WTC11 (cell line): ENCODE results near the gene SLC5A5. TPM values are rescaled to one million over a fixed set of nuclear protein-coding genes. Genes with fewer than 3 reads are reported as not detected.

Source experiments
- ATAC-seq: fragments of 200-7000 bp; cut with Tn5 transposase; 2 replicates; pipeline ENCODE4 v1.10.0; 2021; ENCODE audit warnings: mild to moderate bottlenecking, moderate library complexity
- CTCF ChIA-PET: fragments of 300-600 bp; sonication (Branson Sonifier 250); formaldehyde crosslinking; loops from one replicate; lab custom pipeline; 2021; ENCODE audit warnings: antibody characterized with exemption; lab: Charles Lee
- POLR2A ChIA-PET: fragments of 350-600 bp; sonication (Branson Sonifier 250); formaldehyde crosslinking; loops from one replicate; lab custom pipeline; 2021; ENCODE audit warnings: antibody characterized with exemption; lab: Charles Lee
- DNase-seq: peaks from one replicate; pipeline ENCODE4 v3.0.0; 2021; ENCODE audit warnings: low spot score
- H3K27ac Mint-ChIP-seq: 2 replicates; pipeline ENCODE4 v1.8.0; 2021; ENCODE audit warnings: mixed read lengths
- H3K27me3 Mint-ChIP-seq: 2 replicates; pipeline ENCODE4 v1.8.0; 2021; ENCODE audit warnings: low read depth, mild to moderate bottlenecking, moderate library complexity, mixed read lengths
- H3K36me3 Mint-ChIP-seq: 2 replicates; pipeline ENCODE4 v1.8.0; 2021; ENCODE audit warnings: mixed read lengths
- H3K4me1 Mint-ChIP-seq: 2 replicates; pipeline ENCODE4 v1.8.0; 2022; ENCODE audit warnings: mixed read lengths
- H3K4me3 Mint-ChIP-seq: 2 replicates; pipeline ENCODE4 v1.8.0; 2021; ENCODE audit warnings: mild to moderate bottlenecking, moderate library complexity, mixed read lengths
- H3K9me3 Mint-ChIP-seq: 2 replicates; pipeline ENCODE4 v1.8.0; 2021; ENCODE audit warnings: mixed read lengths
- FOXJ3 ChIP-seq: sonication (generic); formaldehyde crosslinking; IDR thresholded peaks from 2 replicates; pipeline ENCODE4 v1.9.0; 2021; ENCODE audit warnings: missing genetic modification reagents, mild to moderate bottlenecking, borderline replicate concordance
- KAT7 ChIP-seq: sonication (generic); formaldehyde crosslinking; IDR thresholded peaks from 2 replicates; pipeline ENCODE4 v1.8.1; 2023; ENCODE audit warnings: missing genetic modification reagents, mild to moderate bottlenecking, borderline replicate concordance
- OVOL2 ChIP-seq: fragments of 250-450 bp; sonication (Bioruptor Pico); IDR thresholded peaks from 2 replicates; pipeline ENCODE4 v1.9.0; 2021; ENCODE audit warnings: mild to moderate bottlenecking, borderline replicate concordance
- TEAD1 ChIP-seq: sonication (generic); formaldehyde crosslinking; IDR thresholded peaks from 2 replicates; pipeline ENCODE4 v1.8.0; 2022; ENCODE audit warnings: mild to moderate bottlenecking, missing genetic modification reagents
- TEAD4 ChIP-seq: sonication (generic); formaldehyde crosslinking; IDR thresholded peaks from 2 replicates; pipeline ENCODE4 v1.8.0; 2022; ENCODE audit warnings: mild to moderate bottlenecking, missing genetic modification reagents
- ZNF121 ChIP-seq: sonication (generic); formaldehyde crosslinking; IDR thresholded peaks from 2 replicates; pipeline ENCODE4 v1.8.0; 2023; ENCODE audit warnings: missing genetic modification reagents
- ZNF219 ChIP-seq: sonication (generic); formaldehyde crosslinking; IDR thresholded peaks from 2 replicates; pipeline ENCODE4 v1.8.0; 2023; ENCODE audit warnings: missing genetic modification reagents, mild to moderate bottlenecking, borderline replicate concordance
- ZNF263 ChIP-seq: sonication (generic); formaldehyde crosslinking; IDR thresholded peaks from 2 replicates; pipeline ENCODE4 v1.8.1; 2022; ENCODE audit warnings: low read depth, mild to moderate bottlenecking, moderate library complexity, missing genetic modification reagents
- ZNF317 ChIP-seq: sonication (generic); formaldehyde crosslinking; IDR thresholded peaks from 2 replicates; pipeline ENCODE4 v1.8.1; 2023; ENCODE audit warnings: low read depth, mild to moderate bottlenecking, moderate library complexity, missing genetic modification reagents, borderline replicate concordance
- total RNA-seq: library from RNA; stranded (reverse); gene quantifications from 3 replicates; pipeline ENCODE4 v1.2.3, GENCODE V29; 2021
- TF ChIP-seq, protein P1 (sequence below): sonication (generic); formaldehyde crosslinking; IDR thresholded peaks from 2 replicates; pipeline ENCODE4 v1.8.0; 2022; ENCODE audit warnings: missing genetic modification reagents
- TF ChIP-seq, protein P2 (sequence below): sonication (generic); formaldehyde crosslinking; IDR thresholded peaks from 2 replicates; pipeline ENCODE4 v1.8.0; 2023; ENCODE audit warnings: missing genetic modification reagents, mild to moderate bottlenecking, borderline replicate concordance
- TF ChIP-seq, protein P3 (sequence below): fragments of 250-450 bp; sonication (Bioruptor Pico); IDR thresholded peaks from 2 replicates; pipeline ENCODE4 v1.9.0; 2021; ENCODE audit warnings: mild to moderate bottlenecking
- TF ChIP-seq, protein P4 (sequence below): fragments of 250-450 bp; sonication (Bioruptor Pico); IDR thresholded peaks from 2 replicates; pipeline ENCODE4 v1.9.0; 2021; ENCODE audit warnings: moderate library complexity, mild to moderate bottlenecking, inconsistent platforms, borderline replicate concordance

SLC5A5 gene
- total RNA-seq, 1 experiment from 2014 or later = 2.5 TPM

DNA sequence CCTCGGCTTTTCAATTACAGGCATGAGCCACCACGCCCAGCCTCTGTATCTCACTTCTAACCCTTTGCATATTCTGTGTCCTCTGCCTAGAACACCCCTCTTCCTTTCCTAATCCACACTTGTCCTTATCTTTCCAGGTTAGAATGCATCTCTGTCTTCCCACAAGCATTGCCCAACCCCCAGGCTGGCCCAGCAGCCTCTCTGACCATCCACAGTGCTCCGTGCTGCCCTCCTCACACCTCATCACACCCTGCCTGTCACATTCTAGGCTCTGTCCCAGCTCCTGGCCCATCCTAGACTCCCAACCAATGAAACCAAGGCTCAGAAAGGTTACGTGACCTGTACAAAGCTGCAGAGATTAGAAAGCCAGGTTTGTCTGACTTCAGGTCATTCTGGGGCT is 35.2 kb upstream of the SLC5A5 start:
- DNase-seq = no peak
- TF ChIP-seq, protein P1, sequence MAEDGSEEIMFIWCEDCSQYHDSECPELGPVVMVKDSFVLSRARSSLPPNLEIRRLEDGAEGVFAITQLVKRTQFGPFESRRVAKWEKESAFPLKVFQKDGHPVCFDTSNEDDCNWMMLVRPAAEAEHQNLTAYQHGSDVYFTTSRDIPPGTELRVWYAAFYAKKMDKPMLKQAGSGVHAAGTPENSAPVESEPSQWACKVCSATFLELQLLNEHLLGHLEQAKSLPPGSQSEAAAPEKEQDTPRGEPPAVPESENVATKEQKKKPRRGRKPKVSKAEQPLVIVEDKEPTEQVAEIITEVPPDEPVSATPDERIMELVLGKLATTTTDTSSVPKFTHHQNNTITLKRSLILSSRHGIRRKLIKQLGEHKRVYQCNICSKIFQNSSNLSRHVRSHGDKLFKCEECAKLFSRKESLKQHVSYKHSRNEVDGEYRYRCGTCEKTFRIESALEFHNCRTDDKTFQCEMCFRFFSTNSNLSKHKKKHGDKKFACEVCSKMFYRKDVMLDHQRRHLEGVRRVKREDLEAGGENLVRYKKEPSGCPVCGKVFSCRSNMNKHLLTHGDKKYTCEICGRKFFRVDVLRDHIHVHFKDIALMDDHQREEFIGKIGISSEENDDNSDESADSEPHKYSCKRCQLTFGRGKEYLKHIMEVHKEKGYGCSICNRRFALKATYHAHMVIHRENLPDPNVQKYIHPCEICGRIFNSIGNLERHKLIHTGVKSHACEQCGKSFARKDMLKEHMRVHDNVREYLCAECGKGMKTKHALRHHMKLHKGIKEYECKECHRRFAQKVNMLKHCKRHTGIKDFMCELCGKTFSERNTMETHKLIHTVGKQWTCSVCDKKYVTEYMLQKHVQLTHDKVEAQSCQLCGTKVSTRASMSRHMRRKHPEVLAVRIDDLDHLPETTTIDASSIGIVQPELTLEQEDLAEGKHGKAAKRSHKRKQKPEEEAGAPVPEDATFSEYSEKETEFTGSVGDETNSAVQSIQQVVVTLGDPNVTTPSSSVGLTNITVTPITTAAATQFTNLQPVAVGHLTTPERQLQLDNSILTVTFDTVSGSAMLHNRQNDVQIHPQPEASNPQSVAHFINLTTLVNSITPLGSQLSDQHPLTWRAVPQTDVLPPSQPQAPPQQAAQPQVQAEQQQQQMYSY = no peak
- no peak for TF ChIP-seq TEAD1 (CRISPR knock-in tag)
- no peak for TF ChIP-seq ZNF219 (CRISPR knock-in tag)
- TF ChIP-seq, protein P2, sequence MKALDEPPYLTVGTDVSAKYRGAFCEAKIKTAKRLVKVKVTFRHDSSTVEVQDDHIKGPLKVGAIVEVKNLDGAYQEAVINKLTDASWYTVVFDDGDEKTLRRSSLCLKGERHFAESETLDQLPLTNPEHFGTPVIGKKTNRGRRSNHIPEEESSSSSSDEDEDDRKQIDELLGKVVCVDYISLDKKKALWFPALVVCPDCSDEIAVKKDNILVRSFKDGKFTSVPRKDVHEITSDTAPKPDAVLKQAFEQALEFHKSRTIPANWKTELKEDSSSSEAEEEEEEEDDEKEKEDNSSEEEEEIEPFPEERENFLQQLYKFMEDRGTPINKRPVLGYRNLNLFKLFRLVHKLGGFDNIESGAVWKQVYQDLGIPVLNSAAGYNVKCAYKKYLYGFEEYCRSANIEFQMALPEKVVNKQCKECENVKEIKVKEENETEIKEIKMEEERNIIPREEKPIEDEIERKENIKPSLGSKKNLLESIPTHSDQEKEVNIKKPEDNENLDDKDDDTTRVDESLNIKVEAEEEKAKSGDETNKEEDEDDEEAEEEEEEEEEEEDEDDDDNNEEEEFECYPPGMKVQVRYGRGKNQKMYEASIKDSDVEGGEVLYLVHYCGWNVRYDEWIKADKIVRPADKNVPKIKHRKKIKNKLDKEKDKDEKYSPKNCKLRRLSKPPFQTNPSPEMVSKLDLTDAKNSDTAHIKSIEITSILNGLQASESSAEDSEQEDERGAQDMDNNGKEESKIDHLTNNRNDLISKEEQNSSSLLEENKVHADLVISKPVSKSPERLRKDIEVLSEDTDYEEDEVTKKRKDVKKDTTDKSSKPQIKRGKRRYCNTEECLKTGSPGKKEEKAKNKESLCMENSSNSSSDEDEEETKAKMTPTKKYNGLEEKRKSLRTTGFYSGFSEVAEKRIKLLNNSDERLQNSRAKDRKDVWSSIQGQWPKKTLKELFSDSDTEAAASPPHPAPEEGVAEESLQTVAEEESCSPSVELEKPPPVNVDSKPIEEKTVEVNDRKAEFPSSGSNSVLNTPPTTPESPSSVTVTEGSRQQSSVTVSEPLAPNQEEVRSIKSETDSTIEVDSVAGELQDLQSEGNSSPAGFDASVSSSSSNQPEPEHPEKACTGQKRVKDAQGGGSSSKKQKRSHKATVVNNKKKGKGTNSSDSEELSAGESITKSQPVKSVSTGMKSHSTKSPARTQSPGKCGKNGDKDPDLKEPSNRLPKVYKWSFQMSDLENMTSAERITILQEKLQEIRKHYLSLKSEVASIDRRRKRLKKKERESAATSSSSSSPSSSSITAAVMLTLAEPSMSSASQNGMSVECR (CRISPR knock-in tag) = no peak
- no peak for ATAC-seq
- Mint-ChIP-seq H3K27me3 (peaks cover 53% of the 10 kb centered on the region), H3K27ac (peak overlapping the region; percentile 14), H3K9me3 (no peaks in the 10 kb centered on the region), H3K36me3 (no peaks in the 10 kb centered on the region), H3K4me1 (peaks cover 23% of the 10 kb centered on the region), H3K4me3 (no peak overlapping the region)
- CTCF ChIA-PET = interaction anchor here (1.5 kb wide), 1 partner anchor 395 kb away, joined by 3 read pairs; no protein-coding TSS in a partner anchor
- POLR2A ChIA-PET = no interaction called here

DNA sequence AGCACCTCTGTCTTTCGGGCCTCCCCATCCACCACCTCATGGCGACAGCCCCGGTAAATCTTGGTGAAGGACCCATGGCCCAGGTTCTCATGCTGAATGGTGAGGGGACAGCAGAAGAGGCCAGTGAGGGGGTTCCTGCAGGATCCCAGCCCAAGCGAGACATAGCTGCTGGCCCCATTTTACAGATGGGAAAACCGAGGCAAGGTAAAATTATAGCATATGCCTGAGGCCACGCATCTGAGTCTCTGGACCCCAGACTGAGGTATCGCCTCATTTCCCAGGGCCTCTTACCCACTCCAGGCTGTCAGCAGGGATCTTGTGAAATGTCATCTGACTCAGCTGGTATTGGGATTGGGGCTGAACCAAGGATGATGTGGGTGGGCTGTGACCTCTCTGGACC is 33.8 kb upstream of the SLC5A5 start:
- TF ChIP-seq OVOL2 = no peak
- TF ChIP-seq, protein P3, sequence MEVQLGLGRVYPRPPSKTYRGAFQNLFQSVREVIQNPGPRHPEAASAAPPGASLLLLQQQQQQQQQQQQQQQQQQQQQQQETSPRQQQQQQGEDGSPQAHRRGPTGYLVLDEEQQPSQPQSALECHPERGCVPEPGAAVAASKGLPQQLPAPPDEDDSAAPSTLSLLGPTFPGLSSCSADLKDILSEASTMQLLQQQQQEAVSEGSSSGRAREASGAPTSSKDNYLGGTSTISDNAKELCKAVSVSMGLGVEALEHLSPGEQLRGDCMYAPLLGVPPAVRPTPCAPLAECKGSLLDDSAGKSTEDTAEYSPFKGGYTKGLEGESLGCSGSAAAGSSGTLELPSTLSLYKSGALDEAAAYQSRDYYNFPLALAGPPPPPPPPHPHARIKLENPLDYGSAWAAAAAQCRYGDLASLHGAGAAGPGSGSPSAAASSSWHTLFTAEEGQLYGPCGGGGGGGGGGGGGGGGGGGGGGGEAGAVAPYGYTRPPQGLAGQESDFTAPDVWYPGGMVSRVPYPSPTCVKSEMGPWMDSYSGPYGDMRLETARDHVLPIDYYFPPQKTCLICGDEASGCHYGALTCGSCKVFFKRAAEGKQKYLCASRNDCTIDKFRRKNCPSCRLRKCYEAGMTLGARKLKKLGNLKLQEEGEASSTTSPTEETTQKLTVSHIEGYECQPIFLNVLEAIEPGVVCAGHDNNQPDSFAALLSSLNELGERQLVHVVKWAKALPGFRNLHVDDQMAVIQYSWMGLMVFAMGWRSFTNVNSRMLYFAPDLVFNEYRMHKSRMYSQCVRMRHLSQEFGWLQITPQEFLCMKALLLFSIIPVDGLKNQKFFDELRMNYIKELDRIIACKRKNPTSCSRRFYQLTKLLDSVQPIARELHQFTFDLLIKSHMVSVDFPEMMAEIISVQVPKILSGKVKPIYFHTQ (CRISPR knock-in tag) = no peak
- no peak for TF ChIP-seq KAT7
- no peak for TF ChIP-seq FOXJ3 (CRISPR knock-in tag)
- TF ChIP-seq ZNF121 = no peak
- TF ChIP-seq, protein P4, sequence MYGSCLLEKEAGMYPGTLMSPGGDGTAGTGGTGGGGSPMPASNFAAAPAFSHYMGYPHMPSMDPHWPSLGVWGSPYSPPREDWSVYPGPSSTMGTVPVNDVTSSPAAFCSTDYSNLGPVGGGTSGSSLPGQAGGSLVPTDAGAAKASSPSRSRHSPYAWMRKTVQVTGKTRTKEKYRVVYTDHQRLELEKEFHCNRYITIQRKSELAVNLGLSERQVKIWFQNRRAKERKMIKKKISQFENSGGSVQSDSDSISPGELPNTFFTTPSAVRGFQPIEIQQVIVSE (CRISPR knock-in tag) = no peak
- TF ChIP-seq TEAD4 = no peak
- TF ChIP-seq ZNF317 (CRISPR knock-in tag) = no peak
- no peak for TF ChIP-seq ZNF263 (CRISPR knock-in tag)
- TF ChIP-seq, protein P1 = no peak
- TF ChIP-seq, all 79 proteins: peak for 0
- ATAC-seq = no peak
- ChIA-PET CTCF (no interaction called here), POLR2A (interaction anchor here (0.7 kb wide), 1 partner anchor 10 kb away, joined by 3 read pairs; the partner anchor contains the start of gene JAK3)
- no peaks in the 10 kb centered on the region for H3K36me3 Mint-ChIP-seq
- H3K4me1 Mint-ChIP-seq = peaks cover 19% of the 10 kb centered on the region
- no peaks in the 10 kb centered on the region for H3K9me3 Mint-ChIP-seq
- DNase-seq = no peak
- no peak overlapping the region for H3K4me3 Mint-ChIP-seq
- H3K27ac Mint-ChIP-seq = no peak overlapping the region
- H3K27me3 Mint-ChIP-seq = peaks cover 48% of the 10 kb centered on the region
